Testis (tissue), 3 donors: Measurements from ENCODE around the gene F2RL1. TPM values are rescaled to one million over a fixed set of nuclear protein-coding genes. Genes with fewer than 3 reads are reported as not detected.
"Not testable (repeated sequence)": the region's sequence is repeated elsewhere in the genome, so short reads cannot be mapped to it uniquely, and the experiment has no call there.

Experiments
- DNase-seq: peaks from one replicate; pipeline ENCODE4 v3.0.0-alpha.2; 2019
- H3K27ac ChIP-seq, 2 donors: fragments of 200-600 bp; sonication (generic); one replicate each; pipeline ENCODE4 v1.5.1; 2019
- H3K27me3 ChIP-seq: fragments of 200-600 bp; sonication (generic); one replicate; pipeline ENCODE4 v1.5.1; 2019
- H3K36me3 ChIP-seq: fragments of 200-600 bp; sonication (generic); one replicate; pipeline ENCODE4 v1.5.1; 2017; ENCODE audit warnings: low read depth; ENCODE audit errors: missing control alignments
- H3K4me1 ChIP-seq: fragments of 200-600 bp; sonication (generic); one replicate; pipeline ENCODE4 v1.5.1; 2019
- H3K4me3 ChIP-seq, 2 donors: fragments of 200-600 bp; sonication (generic); one replicate each; pipeline ENCODE4 v1.5.1; 2017 to 2019
- H3K9me3 ChIP-seq: fragments of 200-600 bp; sonication (generic); one replicate; pipeline ENCODE4 v1.5.1; 2017
- CTCF ChIP-seq, 3 experiments: fragments of 450-650 bp in 2 of 3; fragments of 200-600 bp in 1 of 3; sonication (generic) in 1 of 3; IDR thresholded peaks; one replicate each; pipeline ENCODE4 v1.5.1; 2016 to 2019; ENCODE audit warnings: antibody characterized with exemption in 3 of 3, mild to moderate bottlenecking in 2 of 3, moderate library complexity in 1 of 3
- POLR2A ChIP-seq: fragments of 450-650 bp; IDR thresholded peaks from one replicate; pipeline ENCODE4 v1.6.1; 2017; ENCODE audit warnings: antibody characterized with exemption, mild to moderate bottlenecking, moderate library complexity
- WGBS, 2 donors: methylation state at CpG; one replicate each; pipeline ENCODE4 v1.1.5; 2018; 5-methylcytosine and 5-hydroxymethylcytosine counted together
- intact Hi-C: fragments of 100-400 bp; cut with DNase I; formaldehyde crosslinking; loops from one replicate; pipeline ENCODE4 v1.15.1; 2023; ENCODE audit warnings: low total_unique reads
- polyA plus RNA-seq: library from polyadenylated mRNA; stranded (reverse); fragments of 350-450 nt; fragmentation: Illumina TruSeq; extraction: RNeasy Lipid Tissue Mini Kit (QIAGEN cat#74804); gene quantifications from one replicate; pipeline ENCODE4 v1.2.3, GENCODE V29; 2014; ENCODE audit warnings: low read depth, low replicate concordance; ENCODE audit not compliant: insufficient read depth
- total RNA-seq, 2 donors: library from RNA; depleted of rRNA; stranded (reverse); fragments of >200 nt; gene quantifications; one replicate each; pipeline ENCODE4 v1.2.3, GENCODE V29; 2016

The F2RL1 gene
- total and polyA plus RNA-seq, 3 donors from 2014 or later, result 0.68 to 2.3 (median 1.1) TPM

GRCh38 chr5:76810236-76810635 lies 8.6 kb upstream of the F2RL1 start:
- no peaks in the 10 kb centered on the region for H3K36me3 ChIP-seq
- H3K4me1 ChIP-seq, result no peaks in the 10 kb centered on the region
- H3K4me3 ChIP-seq, result no peak overlapping the region
- DNase-seq, result no peak
- no peak for TF ChIP-seq POLR2A
- TF ChIP-seq CTCF (IDR thresholded peaks at IDR 0.05), result no peak
- WGBS, 2 donors, result 93 to 96% methylated on average over 6 of the region's 6 CpGs
- H3K27ac ChIP-seq, result no peak overlapping the region
- intact Hi-C loops, result no loop called here
- no peaks in the 10 kb centered on the region for H3K9me3 ChIP-seq
- H3K27me3 ChIP-seq, result no peaks in the 10 kb centered on the region

GRCh38 chr5:76811214-76811613 lies 7.6 kb upstream of the F2RL1 start:
- Histone ChIP-seq H3K27me3 (no peaks in the 10 kb centered on the region), H3K9me3 (no peaks in the 10 kb centered on the region), H3K4me1 (no peaks in the 10 kb centered on the region), H3K36me3 (no peaks in the 10 kb centered on the region), H3K27ac (no peak overlapping the region), H3K4me3 (no peak overlapping the region)
- TF ChIP-seq CTCF (IDR thresholded peaks at IDR 0.05) (no peak), POLR2A (no peak)
- DNase-seq, result no peak
- 73 to 77% methylated on average over 5 of the region's 5 CpGs for WGBS, 2 donors
- intact Hi-C loops, result no loop called here

GRCh38 chr5:76812209-76812608 lies 6.6 kb upstream of the F2RL1 start:
- intact Hi-C loops, H3K27ac ChIP-seq, DNase-seq, H3K27me3 ChIP-seq, H3K9me3 ChIP-seq, H3K4me1 ChIP-seq, H3K36me3 ChIP-seq: not testable (repeated sequence)
- WGBS, 2 donors, result 60 to 74% methylated on average over 5 to 12 of the region's 32 CpGs
- H3K4me3 ChIP-seq, result peak overlapping the region in 1 of 2 donors; percentile 23

- Histone ChIP-seq H3K4me3 (no peak overlapping the region), H3K4me1 (no peaks in the 10 kb centered on the region), H3K27me3 (no peaks in the 10 kb centered on the region), H3K36me3 (no peaks in the 10 kb centered on the region), H3K9me3 (no peaks in the 10 kb centered on the region), H3K27ac (no peak overlapping the region)
- no peak for TF ChIP-seq POLR2A
- no peak for TF ChIP-seq CTCF (IDR thresholded peaks at IDR 0.05)
- intact Hi-C loops, result no loop called here
- 91 to 93% methylated on average over 4 of the region's 4 CpGs for WGBS, 2 donors
- DNase-seq, result no peak
Measured at GRCh38 chr5:76813982-76814562, 4.8 kb upstream of the F2RL1 start.

- intact Hi-C loops, result no loop called here
- no peaks in the 10 kb centered on the region for H3K36me3 ChIP-seq
- TF ChIP-seq POLR2A (no peak), CTCF (IDR thresholded peaks at IDR 0.05) (no peak)
- H3K9me3 ChIP-seq, result no peaks in the 10 kb centered on the region
- H3K27me3 ChIP-seq, result no peaks in the 10 kb centered on the region
- H3K27ac ChIP-seq, result no peak overlapping the region
- WGBS, 2 donors, result 93 to 96% methylated on average over 3 of the region's 3 CpGs
- DNase-seq, result no peak
- H3K4me1 ChIP-seq, result peaks cover 4% of the 10 kb centered on the region
- H3K4me3 ChIP-seq, result no peak overlapping the region
Measured at GRCh38 chr5:76816110-76816831, 2.6 kb upstream of the F2RL1 start.
